ENCODE measurements around the gene CRK.

CRK gene

DNA sequence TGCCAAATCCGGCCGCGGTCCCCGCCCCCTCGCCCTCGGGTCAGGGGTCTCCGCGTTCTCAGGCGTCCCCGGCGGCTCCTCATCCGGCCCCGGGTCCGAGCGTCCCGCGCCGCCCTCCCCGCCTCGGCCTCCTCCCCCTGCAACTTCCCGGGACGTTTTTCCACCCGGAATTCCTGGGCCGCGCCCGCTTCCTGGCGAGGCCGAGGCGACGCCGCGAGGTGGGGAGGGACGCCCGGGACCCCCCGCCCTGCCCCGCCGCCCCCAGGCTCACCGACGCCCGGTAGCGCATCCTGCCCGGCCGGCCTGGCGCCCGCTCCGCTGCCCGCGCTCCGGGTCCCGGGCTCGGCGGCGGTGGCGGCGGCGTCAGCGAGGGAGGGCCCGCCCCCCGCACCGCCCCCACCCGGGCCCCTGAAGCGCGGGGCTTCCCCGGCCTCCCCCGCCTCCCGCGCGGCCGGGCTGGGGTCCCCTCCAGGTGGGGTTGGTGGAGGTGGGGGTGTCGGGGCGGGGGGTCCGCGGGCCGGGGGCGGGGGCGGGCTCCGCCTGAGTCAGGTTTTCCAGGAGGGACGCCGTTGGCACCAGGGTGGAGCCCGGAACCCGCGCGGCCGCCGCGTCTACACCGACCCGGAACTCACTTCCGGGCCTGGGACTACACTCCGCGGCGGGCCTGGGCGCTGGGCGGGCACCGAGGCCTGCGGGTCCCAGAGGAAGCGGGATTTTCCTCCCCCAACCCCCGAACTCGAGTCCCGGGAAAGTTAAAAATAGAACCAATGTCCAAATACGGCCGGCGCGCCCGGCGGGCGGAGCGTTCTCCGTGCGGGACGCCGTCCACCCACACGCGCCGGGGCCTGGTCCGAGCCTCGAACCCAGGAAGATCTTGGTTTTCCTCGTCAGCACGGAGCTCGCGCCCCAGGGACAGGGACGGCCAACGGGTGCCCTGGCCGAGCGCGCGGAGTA, 29.7 kb upstream of the CRK start:
- no peak for FAIRE-seq

DNA sequence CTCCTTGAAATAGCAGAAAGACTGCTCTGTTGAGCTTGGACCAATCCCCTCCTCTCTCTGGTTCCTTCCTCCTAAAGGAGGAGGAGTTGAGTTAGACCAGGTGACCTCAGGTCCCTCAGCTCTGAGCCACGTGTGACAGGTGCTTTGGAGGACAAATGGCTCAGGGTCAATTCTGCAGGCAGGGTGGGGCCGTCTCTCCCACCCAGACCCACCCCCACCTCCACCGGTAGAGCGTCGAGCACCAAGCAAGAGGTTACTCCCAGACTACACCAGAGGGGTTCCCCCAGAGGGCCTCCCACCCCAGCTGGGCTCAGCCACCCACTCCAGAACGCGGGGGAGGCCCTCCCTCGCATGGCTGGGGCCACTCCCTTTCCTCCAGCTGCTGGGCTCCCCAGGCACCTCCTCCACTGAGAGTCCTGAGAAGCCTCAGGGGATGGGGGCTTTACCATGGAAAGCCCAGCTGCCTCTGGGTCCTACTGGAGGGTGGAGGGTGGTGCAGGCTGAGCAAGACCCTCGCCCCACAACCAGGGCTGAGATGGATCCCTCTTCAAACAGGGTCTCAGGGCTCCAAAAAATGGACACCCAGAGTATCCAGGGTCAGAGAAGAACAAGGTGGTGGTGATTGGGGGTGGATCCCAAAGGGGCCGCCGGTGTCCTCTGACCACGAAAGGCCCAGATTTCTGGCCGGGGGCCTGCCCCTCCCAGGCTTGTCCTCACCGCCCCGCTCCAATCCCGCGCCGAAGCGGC, 28.8 kb upstream of the CRK start:
- FAIRE-seq, result no peak

DNA sequence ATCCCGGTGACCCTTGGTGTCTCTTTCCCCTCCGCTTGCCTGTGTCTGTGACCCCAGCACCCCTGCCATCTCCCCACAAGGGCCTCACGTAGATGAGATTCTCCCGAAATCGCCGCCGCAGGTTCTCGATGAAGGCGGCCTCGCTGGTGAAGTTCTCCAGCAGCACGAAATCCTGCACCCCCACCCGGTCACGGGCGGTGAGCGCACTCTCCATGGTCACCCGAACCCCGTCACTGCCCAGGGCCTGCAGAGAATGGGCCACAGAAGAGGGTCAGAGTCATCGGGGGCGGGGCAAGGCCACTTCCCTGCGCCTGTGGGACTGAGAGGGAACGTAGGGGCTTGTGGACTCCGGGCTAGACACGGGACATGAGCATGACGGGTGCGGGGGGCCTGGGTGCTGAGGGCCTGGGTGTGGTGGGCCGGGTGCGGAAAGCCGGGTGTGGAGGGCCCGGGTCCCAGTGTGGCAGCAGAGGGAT, 28.1 kb upstream of the CRK start:
- FAIRE-seq, result no peak

- no peak for FAIRE-seq
Observed at GRCh38 chr17:1482680-1483079, 26.6 kb upstream of the CRK start.

DNA sequence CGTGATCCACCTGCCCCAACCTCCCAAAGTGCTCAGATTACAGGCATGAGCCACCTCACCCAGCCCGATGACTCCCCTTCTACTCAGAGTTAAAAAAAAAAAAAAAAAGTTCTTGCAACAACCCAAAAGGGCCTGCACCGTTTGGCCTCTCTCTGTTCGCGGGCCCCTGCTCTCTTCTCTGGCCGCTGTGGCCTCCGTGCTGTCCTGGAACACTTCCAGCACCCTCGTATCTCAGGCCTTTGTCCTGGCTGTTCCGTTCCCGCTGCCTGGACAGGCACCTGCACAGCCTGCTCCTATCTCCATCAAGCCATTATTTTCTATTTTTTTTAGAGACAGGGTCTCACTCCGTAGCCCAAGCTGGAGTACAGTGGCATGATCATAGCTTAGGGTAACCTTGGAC, 25.7 kb upstream of the CRK start:
- FAIRE-seq, result no peak

GRCh38 chr17:1480747-1481465, 24.9 kb upstream of the CRK start:
- FAIRE-seq, result no peak

GRCh38 chr17:1478418-1478817, 22.4 kb upstream of the CRK start:
- FAIRE-seq, result no peak

- no peak for FAIRE-seq
Observed at GRCh38 chr17:1475321-1475854, 19.4 kb upstream of the CRK start.

- no peak for FAIRE-seq
Observed at GRCh38 chr17:1474402-1475189, 18.6 kb upstream of the CRK start.

GRCh38 chr17:1473841-1474240, 17.8 kb upstream of the CRK start:
- no peak for FAIRE-seq

GRCh38 chr17:1473170-1473569, 17.1 kb upstream of the CRK start:
- no peak for FAIRE-seq

GRCh38 chr17:1471911-1472821, 16.1 kb upstream of the CRK start:
- FAIRE-seq, result no peak

DNA sequence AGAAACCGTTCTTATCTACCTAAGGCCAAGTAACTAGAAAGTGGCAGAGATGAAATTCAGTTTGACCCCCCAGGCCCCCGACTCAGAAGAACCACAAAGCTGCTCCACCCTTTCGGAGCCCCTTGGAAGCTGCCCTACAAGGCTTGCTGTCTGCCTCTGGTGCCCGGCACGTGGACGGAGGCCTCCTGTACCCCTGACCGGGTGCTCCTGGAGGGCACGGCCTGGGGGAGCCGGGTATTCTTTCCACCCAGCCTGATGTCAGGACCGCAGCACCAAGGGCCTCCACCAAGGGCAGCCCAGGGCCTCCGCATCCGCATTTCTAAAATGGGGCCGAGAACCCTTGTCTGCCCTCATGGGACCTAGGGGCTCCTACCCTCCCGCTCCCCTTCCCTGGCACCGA, 15.5 kb upstream of the CRK start:
- FAIRE-seq, result no peak

- FAIRE-seq, result no peak
Observed at GRCh38 chr17:1470755-1471462, 14.9 kb upstream of the CRK start.

DNA sequence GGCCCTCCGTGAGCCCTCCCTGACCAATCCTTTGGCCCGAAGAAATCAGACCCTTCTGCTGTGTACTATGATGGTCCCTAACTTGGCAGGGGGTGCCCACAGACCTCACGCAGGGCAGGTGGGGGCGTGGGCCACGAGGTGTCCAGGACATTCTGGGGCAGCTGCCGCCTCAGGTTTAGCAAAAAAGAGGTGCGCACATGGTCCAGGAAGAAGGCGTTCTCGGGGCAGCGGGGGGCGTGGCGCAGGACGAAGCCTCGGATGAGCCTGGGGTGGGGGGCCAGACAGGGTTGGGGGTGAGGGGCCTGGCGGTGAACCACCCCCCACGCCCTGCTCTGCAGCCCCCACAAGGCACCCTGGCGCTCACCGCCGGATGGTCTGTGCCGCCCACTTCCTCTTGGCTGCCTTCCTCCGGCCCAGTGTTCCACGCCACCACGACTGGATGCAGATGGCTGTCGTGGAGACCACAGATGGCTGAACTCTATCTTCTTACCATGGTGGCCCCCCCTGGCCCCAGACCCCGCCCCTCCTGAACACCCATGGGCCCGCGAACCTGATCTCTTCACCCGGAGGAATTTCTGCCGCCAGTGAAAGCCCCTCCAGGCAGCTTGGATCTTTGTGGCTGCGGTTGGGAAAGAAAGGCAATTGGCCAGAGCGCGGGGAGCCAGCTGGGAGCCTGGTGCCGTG, 14.2 kb upstream of the CRK start:
- FAIRE-seq, result no peak

GRCh38 chr17:1469231-1469852, 13.3 kb upstream of the CRK start:
- FAIRE-seq, result no peak

DNA sequence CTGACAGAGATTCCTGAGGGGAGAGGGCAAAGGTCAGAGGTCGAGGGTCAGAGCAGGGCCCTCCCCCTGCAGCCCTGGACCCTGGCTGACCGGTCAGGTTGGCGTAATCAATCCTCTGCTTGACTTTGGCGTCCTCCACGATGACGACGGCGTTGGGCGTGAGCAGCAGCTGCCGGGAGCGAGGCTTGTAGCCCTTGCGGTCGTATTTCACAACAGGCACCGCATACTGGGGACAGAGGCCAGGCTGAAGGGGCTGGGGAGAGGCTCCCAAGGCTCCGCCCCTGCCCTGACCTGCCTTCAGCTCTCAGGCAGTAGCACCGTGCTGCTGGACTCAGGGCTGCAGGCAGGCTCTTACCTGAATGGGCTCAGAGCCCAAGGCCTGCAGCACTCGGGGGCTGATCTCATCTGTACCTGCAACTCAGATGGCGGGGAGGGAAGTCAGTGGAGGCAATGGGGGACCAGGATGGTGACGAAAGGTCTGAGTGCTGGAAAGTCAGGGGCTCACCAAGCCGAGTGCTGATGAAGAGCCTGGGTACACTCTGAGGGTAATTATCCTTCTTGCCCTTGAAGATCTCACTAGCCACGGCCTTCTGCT, 12.0 kb upstream of the CRK start:
- FAIRE-seq, result no peak

DNA sequence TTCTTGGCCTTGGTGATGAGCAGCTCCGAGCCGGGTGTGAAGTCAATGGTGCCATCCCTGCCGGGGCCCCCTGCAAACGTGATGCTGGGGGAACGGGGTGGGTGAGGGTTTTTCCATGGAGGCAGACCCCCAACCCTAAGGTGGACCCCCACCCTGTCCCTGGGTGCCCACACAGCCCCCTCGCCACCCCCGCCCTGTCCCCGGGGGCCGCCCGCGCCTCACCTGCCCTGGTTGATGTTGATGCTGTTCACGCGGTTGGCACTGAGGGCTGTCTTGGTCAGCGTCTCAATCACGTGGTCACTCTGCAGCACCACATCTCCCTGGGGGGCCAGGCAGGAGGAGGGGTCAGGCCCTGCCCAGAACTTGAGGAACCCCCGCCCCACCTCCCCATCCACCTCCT, 11.2 kb upstream of the CRK start:
- FAIRE-seq, result no peak

DNA sequence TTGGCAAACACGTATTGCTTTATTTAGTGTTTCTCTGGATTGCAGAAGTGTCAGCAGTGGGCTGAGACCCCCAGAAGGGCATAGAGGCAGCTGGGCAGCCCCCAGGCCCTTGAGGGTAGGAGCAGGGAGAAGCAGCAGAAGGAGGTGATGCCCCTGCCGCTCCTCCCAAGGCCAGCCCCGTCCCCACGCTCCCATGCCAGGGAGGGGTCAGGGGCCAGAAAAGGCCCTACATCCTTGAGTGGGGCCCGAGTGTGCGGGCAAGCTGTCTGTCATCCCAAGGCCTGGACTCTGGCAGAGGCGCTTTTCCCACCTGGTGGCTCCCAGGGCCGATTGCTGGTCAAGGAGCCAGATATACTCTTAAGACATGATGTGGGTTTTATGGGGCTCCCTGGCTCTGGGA, 8.2 kb upstream of the CRK start:
- FAIRE-seq, result no peak
